Measurements from ENCODE around the gene UBAP2. TPM values are rescaled to one million over a fixed set of nuclear protein-coding genes. Genes with fewer than 3 reads are reported as not detected.
"Not testable (repeated sequence)": the region's sequence is repeated elsewhere in the genome, so short reads cannot be mapped to it uniquely, and the experiment has no call there.

Gene UBAP2
- total RNA-seq, 1 donor from 2014 or later, result 35.2 TPM

DNA sequence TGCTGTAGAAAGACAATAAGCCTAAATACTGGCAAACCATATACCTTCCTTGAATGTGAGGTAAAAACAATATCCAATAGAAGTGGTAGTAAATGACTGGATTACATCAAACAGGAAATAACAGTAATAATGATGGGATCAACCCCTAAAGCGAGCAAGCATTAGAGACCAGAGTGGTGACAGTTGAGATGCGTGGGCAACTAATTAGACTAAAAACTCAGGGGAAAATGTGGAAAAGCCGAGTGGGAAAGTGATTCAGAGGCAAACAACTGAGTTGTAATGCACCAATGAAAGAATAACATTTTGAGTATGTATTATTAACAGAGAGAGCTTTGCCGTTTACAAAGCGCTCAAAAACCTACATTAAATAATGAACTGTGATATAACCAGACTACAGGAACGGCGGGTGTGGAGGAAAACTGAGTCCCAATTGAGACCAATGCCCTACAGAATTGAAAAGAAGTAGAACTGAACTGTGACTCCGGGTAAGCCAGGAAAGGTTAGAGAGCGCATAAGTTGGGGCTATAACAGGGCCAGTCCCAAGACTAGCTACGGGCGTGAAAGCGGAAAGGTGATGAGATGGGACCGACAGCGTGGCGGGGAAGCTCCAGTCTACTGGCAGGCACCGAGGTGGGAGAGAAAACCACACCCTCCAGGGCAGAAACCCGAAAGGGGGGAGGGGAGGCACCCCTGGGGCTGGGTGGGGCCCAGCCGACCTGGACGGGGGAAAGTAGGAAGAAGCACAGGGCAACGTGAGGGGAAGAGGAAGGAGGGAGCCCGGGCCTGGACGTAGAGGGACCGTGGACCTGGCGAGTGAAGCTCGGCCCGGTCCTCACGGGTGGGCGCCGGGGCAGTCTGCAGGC lies 592 bp downstream of the UBAP2 start:
- no peak for DNase-seq (ENCODE audit: extremely low read depth, low read depth, low spot score)

DNA sequence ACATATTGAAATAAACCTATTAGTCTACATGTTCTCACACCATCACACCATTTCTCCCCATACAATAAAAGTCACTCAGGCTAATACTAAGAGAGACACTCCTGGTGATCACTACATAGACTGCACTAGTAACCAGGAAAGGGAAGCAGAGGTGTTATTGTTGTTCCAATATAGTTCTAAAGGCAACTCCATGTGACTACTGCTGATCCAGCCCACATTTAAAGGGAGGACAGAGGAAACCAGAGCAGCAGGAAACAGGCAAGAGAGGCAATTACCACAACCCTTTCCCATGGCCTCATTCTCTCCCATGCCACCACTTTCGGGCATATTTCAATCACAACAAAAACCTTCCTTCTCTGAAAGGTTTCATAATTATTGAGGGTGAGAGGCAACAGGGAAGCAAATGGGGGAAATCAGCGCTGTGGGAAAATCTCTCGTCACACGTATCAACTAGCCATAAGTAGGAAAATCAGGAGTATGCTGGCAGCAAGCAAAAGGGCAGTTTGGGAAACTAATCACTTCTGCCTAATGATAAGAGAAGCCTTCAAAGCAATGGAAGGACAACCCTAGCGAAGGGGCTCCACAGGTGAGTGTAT lies 1.8 kb downstream of the UBAP2 start:
- no peak for DNase-seq (ENCODE audit: extremely low read depth, low read depth, low spot score)

DNA sequence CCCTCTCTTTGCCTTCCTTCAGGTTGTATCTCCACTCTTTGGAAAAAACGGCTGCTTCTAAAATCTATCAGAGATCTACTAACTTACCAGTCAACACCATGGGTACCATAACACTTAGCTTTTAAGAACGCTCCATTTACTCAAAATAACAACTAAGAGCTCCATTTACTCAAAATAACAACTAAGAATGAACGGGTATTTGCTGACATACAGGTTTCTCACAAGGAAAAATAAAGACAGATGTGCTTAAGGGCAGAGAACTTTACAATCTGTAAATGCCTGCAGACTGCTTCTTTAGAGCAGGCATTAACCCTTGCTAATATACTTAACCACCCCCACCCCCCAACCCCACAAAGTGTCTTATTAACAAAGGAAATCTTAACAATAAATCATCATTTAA lies 2.8 kb downstream of the UBAP2 start:
- DNase-seq (ENCODE audit: extremely low read depth, low read depth, low spot score), result no peak

DNA sequence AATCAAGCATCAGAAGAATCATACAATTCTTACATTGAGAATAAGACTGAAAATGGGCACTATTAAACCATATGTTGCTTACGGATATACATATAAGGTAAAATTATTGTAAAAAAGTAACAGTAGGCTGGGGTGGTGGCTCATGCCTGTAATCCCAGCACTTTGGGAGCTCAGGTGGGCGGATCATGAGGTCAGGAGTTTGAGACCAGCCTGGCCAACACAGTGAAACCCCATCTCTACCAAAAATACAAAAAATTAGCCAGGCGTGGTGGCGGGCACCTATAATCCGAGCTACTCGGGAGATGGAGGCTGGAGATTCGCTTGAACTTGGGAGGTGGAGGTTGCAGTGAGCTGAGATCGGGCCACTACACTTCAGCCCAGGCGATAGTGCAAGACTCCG lies 6.6 kb downstream of the UBAP2 start:
- not testable (repeated sequence) for DNase-seq (ENCODE audit: extremely low read depth, low read depth, low spot score)

DNA sequence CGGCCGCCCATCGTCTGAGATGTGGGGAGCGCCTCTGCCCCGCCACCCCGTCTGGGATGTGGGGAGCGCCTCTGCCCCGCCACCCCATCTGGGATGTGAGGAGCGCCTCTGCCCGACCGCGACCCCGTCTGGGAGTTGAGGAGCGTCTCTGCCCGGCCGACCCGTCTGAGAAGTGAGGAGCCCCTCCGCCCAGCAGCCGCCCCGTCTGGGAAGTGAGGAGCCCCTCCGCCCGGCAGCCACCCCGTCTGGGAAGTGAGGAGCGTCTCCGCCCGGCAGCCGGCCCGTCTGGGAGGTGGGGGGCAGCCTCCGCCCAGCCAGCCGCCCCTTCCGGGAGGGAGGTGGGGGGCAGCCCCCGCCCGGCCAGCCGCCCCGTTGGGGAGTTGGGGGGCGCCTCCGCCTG lies 9.8 kb downstream of the UBAP2 start:
- not testable (repeated sequence) for DNase-seq (ENCODE audit: extremely low read depth, low read depth, low spot score)

DNA sequence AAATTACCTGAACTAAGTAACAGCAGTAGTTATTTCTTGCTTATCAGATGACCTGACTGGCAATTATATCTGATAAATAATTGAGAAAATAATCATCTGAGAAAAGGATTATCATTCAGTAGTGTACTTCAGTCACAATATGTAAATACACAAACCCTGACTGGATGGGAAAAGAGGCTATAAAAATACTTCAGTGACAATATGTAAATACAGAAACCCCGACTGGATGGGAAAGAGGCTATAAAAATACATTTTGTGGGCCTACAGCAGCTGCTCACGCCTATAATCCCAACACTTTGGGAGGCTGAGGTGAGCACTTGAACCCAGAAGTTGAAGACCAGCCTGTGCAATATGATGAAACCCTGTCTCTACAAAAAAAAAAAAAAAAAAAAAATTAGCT lies 11.1 kb downstream of the UBAP2 start:
- no peak for DNase-seq (ENCODE audit: extremely low read depth, low read depth, low spot score)

DNA sequence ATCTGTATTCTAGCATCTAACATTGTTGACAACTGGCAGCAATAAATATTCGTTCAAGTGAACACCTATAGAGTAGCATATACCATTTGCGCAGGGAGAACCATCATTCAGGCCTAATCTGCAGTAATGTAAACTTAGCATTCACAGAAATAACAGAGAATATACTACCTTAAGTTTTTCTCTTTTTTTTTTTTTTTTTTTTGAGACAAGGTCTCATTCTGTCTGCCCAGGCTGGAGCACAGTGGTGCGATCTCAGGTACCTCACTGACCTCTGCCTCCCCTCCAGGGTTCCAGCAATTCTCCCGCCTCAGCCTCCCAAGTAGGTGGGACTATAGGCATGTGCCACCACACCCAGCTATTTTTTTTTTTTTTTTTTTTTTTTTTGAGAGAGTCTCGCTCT lies 12.1 kb downstream of the UBAP2 start:
- DNase-seq (ENCODE audit: extremely low read depth, low read depth, low spot score), result no peak

DNA sequence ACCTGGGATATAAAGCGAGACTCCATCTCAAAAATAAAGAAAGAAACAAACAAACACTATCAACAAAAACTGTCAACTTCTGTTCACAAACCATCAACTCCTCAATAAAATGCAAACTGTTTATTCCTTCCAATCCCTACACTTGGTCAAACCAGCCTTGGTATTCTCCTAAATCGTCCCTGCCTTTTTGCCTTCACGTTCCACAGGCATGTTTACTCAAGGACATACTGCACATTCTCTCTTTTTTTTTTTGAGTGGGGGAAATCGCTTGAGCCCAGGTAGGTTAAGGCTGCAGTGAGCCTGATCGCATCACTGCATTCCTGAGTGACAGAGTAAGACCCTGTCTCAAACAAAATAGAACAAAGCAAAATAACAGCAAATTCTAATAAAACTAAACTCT lies 13.0 kb downstream of the UBAP2 start:
- DNase-seq (ENCODE audit: extremely low read depth, low read depth, low spot score), result no peak

DNA sequence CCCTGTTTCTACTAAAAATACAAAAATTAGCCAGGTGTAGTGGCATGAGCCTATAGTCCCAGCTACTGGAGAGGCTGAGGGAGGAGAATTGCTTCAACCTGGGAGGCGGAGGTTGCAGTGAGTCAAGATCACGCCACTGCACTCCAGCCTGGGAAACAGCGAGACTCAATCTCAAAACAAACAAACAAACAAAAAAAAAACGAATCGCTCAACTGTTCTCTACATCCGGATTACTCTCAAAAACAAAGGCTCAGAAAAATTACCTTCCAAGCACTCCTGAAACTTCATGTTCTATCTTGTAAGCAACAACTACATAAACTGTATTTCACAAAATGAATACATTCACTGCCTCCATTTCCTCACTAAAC lies 14.0 kb downstream of the UBAP2 start:
- DNase-seq (ENCODE audit: extremely low read depth, low read depth, low spot score), result no peak

DNA sequence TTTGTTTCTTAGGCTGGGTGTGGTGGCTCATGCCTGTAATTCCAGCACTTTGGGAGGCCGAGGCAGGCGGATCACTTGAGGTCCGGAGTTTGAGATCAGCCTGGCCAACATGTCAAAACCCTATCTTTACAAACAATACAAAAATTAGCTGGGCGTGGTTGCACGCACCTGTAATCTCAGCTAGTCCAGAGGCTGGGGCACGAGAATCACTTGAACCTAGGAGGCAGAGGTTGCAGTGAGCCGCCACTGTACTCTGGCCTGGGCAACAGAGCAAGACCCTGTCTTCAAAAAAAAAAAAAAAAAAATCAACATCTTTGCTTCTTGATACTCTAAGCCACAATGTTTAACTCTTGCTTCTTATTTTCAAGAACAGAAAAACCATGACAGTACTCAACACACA lies 16.1 kb downstream of the UBAP2 start:
- DNase-seq (ENCODE audit: extremely low read depth, low read depth, low spot score), result no peak

DNA sequence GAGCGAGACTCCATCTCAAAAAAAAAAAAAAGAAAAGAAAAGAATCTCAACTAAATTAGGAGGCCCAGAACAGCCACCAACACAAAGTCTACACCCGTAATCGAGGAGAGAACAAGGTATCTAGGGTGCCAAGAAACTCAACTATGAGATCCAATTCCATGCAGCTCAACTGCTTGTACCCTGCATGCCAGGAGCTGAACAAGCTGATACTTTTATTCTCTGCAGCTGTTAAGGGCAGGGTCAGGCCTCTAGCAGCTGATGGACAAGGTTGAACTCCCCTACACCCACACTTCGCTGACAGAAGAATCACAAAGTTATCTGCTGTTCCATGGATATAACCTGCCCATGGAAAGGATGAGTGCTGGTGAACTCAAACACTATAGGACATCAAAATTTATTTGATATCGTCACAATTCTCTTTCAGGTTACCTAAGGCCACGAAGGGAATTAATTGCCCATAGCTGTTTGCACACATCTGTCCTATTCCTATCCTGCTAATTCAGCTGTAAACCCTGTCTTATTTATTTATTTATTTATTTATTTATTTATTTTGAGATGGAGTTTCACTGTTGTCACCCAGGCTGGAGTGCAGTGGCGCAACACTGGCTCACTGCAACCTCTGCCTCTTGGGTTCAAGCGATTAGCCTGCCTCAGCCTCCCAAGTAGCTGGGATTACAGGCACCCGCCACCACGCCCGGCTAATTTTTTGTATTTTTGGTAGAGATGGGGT lies 20.7 kb downstream of the UBAP2 start:
- no peak for DNase-seq (ENCODE audit: extremely low read depth, low read depth, low spot score)

DNA sequence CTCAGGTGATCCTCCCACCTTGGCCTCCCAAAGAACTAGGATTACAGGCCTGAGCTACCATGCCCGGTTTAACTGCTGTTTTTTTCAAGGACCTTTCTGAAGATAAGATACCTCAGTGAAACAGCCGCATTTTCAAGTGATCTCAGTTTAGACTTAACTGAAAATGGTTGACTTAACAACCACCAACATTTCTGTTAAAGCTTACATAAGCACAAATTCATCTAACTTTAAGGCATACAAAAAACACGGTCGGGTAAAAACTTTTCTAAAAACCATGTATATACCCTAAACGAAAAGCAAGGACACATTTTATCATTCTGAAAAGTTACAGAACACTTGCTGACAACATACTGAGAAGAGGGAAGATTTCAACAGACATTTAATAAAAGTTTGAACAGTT lies 22.9 kb downstream of the UBAP2 start:
- no peak for DNase-seq (ENCODE audit: extremely low read depth, low read depth, low spot score)

DNA sequence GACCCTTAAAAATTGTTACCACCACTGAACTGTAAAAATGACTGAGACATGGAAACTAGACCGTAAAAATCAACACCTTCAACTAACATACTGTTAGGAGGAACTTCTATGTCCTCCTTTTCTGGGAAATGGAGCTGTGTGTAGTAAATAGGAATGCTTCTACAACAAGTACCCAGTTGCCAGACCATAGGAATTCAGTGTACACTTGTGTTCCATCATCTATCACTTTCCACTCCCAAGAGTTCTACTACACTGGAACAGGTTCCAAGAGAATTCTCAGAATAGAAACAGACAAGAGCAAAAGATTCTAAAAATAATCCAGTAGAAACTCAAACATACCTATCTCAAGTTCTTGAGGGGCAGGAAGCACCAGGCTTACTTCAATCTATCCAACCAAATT lies 23.6 kb downstream of the UBAP2 start:
- no peak for DNase-seq (ENCODE audit: extremely low read depth, low read depth, low spot score)

DNA sequence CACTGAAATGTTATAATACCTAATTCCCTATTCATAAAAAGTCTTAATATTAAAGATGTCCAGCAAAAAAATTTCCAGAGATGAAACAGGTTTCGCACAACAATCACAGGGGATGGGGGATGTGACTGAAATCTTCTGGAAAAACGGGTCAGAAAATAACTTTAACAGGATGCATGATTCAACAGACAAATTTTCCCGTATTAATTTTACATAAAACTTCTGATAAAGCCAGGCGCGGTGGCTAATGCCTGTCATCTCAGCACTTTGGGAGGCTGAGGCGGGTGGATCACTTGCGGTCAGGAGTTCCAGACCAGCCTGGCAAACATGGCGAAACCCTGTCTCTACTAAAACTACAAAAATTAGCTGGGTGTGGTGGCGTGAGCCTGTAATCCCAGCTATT lies 24.2 kb downstream of the UBAP2 start:
- DNase-seq (ENCODE audit: extremely low read depth, low read depth, low spot score), result not testable (repeated sequence)

DNA sequence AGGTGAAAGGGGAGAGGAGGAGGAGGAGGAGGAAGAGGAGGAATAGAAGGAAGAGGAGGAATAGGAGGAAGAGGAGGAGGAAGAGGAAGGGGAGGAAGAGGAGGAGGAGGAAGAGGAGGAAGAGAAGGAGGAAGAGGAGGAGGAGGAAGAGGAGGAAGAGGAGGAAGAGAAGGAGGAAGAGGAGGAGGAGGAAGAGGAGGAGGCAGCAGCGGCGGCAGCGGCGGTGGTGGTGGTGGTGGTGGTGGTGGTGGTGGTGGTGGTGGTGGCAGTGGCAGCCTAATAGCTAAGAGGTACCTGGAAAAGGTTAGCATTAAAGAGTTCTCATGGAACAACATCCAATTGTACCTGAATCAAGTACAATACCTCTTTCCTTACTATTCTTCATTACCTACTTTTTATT lies 32.5 kb downstream of the UBAP2 start:
- DNase-seq (ENCODE audit: extremely low read depth, low read depth, low spot score), result no peak

DNA sequence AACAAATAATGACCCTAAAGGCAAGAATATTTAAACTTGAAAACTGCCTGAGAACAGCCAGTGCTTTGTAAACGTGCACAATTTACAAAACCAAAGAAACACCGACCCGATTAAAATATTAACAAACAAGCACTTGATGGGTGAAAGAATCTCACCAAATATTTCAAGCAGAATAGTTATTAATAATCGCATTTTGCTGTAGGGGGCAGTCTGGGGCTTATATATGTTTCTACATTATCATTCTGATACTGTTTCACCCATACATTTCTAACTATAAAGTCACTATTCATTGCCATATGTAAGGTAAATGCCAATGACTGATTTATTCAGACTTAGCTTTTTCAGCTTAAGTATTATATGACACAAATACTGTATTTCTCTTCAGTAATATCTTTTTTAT lies 37.7 kb downstream of the UBAP2 start:
- no peak for DNase-seq (ENCODE audit: extremely low read depth, low read depth, low spot score)

DNA sequence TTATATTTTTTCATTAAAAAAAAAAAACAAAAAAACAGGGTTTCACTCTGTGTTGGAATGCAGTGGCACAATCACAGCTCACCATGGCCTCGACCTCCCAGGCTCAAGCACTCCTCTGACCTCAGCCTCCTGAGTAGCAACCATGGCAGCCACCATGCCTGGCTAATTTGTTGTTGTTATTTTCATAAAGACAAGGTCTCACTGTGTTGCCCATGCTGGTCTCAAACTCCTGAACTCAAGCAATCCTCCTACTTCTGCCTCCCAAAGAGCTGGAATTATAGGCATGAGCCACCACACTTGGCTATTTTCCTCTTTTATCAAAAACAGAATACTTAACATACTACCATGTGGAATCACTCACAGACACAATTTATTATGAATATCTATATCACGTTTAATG lies 46.7 kb downstream of the UBAP2 start:
- no peak for DNase-seq (ENCODE audit: extremely low read depth, low read depth, low spot score)

DNA sequence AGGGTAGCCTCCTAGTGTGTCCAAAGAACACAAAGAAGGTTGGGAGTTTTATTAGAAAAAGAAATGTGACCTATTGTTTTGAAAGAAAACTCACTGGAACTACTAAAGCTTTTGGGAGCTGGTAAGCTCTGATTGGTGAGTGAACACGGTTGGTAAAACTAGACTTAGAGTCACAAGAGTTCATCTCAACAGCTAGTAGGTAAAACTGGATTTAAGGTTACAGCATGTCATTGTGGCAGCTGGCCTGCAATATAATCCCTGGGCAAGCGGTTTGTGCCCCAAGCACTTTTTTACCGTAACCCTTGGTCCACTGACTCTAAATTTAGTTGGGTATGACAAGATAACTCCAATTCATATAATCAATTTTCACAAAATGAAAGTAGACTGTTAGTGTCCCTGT lies 47.4 kb downstream of the UBAP2 start:
- DNase-seq (ENCODE audit: extremely low read depth, low read depth, low spot score), result no peak

DNA sequence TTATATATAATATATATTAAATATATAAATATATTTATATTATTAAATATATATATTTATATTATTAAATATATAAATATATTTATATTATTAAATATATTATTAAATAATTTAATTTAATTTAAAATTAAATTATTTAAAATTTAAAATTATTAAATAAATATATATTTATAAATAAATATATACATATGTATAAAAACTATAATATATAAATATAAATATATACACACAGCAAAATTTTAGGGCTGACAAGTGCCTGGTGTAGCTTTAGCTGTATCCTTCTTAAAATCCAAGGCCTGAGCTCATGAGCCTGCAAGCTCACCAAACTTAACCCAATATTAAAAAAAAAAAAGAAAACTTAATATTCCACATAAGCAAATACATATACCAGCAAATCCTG lies 53.2 kb downstream of the UBAP2 start:
- DNase-seq (ENCODE audit: extremely low read depth, low read depth, low spot score), result no peak

DNA sequence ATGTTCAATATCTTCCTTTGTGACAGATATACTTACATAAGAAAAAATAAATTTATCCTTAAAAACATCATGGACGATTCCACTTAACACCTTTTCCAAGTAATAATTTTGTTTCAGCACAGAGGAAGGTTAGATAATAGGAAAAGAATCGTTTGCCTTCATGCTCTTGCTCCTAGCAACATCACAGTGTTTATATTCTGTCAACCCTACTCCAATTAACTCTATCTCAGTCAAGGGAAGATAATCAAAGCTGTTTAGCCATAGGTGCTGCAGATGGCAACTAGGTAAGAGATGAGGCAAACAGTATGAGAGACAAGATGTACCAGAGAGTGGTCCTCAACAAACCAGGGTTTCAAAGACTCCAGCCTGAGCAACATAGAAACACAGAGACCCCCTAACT lies 55.6 kb downstream of the UBAP2 start:
- DNase-seq (ENCODE audit: extremely low read depth, low read depth, low spot score), result no peak

DNA sequence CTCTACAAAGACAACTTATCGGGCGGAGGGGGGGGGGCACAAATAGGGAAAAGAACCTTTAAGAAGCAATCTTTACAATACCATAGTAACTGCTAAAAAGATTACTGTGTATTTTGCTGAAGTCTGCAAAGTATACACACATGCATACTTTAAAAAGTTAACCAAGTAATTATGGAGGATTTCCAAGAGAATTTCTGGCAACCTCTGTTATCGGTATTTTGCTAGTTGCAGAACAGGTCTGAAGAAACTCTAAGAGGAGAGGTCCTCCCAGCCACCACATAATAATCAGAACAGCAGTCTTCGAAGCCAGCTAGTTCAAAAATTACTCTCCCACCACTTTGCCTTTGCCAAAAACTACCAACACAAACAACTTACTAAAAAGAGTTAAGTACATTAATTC lies 56.1 kb downstream of the UBAP2 start:
- no peak for DNase-seq (ENCODE audit: extremely low read depth, low read depth, low spot score)

All from glomerular endothelial cell (primary cell).